ENCODE measurements around the gene NAT16. TPM values are rescaled to one million over a fixed set of nuclear protein-coding genes. Genes with fewer than 3 reads are reported as not detected.

Gene NAT16
- total and polyA plus RNA-seq, 10 of the 15 experiments (the other 5 are each of a cell fraction or from before 2014, with no cell fraction given) = not detected

DNA sequence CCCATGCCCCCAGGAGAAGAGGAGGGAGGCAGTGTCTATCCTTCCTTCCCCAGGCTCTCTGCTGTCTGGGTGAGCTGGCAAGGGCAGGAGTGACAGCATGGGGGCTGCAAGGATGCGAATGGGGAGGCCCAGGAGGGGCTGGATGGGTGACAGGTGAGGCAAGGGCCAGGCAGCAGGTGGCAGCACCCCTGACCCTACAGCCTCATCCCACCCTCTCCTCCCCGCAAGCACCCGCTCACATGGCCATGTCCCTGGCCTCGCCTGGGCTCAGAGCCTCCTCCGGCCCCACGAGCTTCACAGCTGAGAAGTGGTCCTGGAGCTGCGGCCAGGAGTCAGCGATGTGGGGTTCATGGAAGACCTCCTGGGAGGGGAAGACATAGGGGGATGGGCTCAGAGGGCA lies 31.9 kb upstream of the NAT16 start:
- SMC1A ChIA-PET (ENCODE audit: uncharacterized antibody, unreplicated experiment) = no interaction called here
- H3K27me3 ChIP-seq (replicated peaks in 1 of 2; ENCODE audit: control insufficient read depth in 2 of 2, insufficient read depth in 2 of 2, low read length in 1 of 2) = no peaks in the 10 kb centered on the region
- no peak overlapping the region for H3K9ac ChIP-seq (ENCODE audit: control insufficient read depth, insufficient read depth, low read length)
- no peak overlapping the region for H3K27ac ChIP-seq (ENCODE audit: control insufficient read depth, insufficient read depth)
- no peaks in the 10 kb centered on the region for H3K9me3 ChIP-seq (replicated peaks; ENCODE audit: control insufficient read depth, insufficient read depth, low read length)
- RAD21 ChIA-PET (ENCODE audit: unreplicated experiment) = no interaction called here
- H2AFZ ChIP-seq (ENCODE audit: control insufficient read depth, low read depth, low read length) = no peak overlapping the region
- 94% methylated on average over 7 of the region's 8 CpGs for WGBS (ENCODE audit: insufficient coverage, insufficient replicate concordance, low lambda C conversion rate, missing lambda C conversion rate)
- CTCF ChIA-PET = no interaction called here
- in situ Hi-C loops (cut with MboI) (no loop called here), intact Hi-C loops (cut with micrococcal nuclease; ENCODE audit: unreplicated experiment) (no loop called here)
- POLR2A ChIA-PET = no interaction called here
- BruUV-seq (replicated peaks) = no TSS peak
- H3K36me3 ChIP-seq (ENCODE audit: control insufficient read depth in 2 of 2, insufficient read depth in 2 of 2, low read length in 1 of 2) = peaks cover 0 to 3% of the 10 kb centered on the region in 2 experiments; a peak in 2 of 4 replicates
- H4K20me1 ChIP-seq (ENCODE audit: control insufficient read depth, insufficient read depth) = no peaks in the 10 kb centered on the region
- ATAC-seq (no peak), DNase-seq (ENCODE audit: low read depth, low spot score) (no peak), FAIRE-seq (no peak)
- H3K4me3 ChIP-seq = no peak overlapping the region
- H3K4me2 ChIP-seq (ENCODE audit: control insufficient read depth, insufficient read depth) = no peak overlapping the region
- peaks cover 5% of the 10 kb centered on the region for H3K4me1 ChIP-seq (ENCODE audit: control insufficient read depth, insufficient read depth, low read length)
- TF ChIP-seq RCOR1 (conservative IDR thresholded peaks at IDR 0.05; ENCODE audit: low read depth, low read length) (no peak), RELB (IDR thresholded peaks at IDR 0.05; ENCODE audit: low read depth) (no peak), NR2C2 (IDR thresholded peaks at IDR 0.05; ENCODE audit: borderline replicate concordance, control insufficient read depth, insufficient read length, low read depth) (no peak), GATAD2B (conservative IDR thresholded peaks at IDR 0.05; ENCODE audit: low read depth) (no peak)
- peaks cover 14% of the 10 kb centered on the region for H3K79me2 ChIP-seq (ENCODE audit: control insufficient read depth, insufficient read depth, low read length)

GRCh38 chr7:101211501-101211900 lies 31.4 kb upstream of the NAT16 start:
- H3K79me2 ChIP-seq (ENCODE audit: control insufficient read depth, insufficient read depth, low read length) = peaks cover 9% of the 10 kb centered on the region
- SMC1A ChIA-PET (ENCODE audit: uncharacterized antibody, unreplicated experiment) = interaction anchor here (0.6 kb wide), 1 partner anchor 77 kb away, joined by 3 read pairs; no protein-coding TSS in a partner anchor
- intact Hi-C loops (cut with micrococcal nuclease; ENCODE audit: unreplicated experiment) = no loop called here
- no peak overlapping the region for H3K27ac ChIP-seq (ENCODE audit: control insufficient read depth, insufficient read depth)
- FAIRE-seq (no peak), DNase-seq (ENCODE audit: low read depth, low spot score) (no peak), ATAC-seq (no peak)
- in situ Hi-C loops (cut with MboI) = no loop called here
- H3K36me3 ChIP-seq (ENCODE audit: control insufficient read depth in 2 of 2, insufficient read depth in 2 of 2, low read length in 1 of 2) = peaks cover 0 to 3% of the 10 kb centered on the region in 2 experiments; a peak in 2 of 4 replicates
- TF ChIP-seq KAT2A (conservative IDR thresholded peaks at IDR 0.05; ENCODE audit: control insufficient read depth, low read depth, low read length) (no peak), GABPA (IDR thresholded peaks at IDR 0.05; ENCODE audit: low read depth) (no peak), YY1 (IDR thresholded peaks at IDR 0.05; ENCODE audit: low read depth, low read length) (no peak), BRCA1 (IDR thresholded peaks at IDR 0.05; ENCODE audit: low read depth, low read length) (no peak), NFXL1 (IDR thresholded peaks at IDR 0.05; ENCODE audit: borderline replicate concordance) (no peak), ATF7 (IDR thresholded peaks at IDR 0.05; ENCODE audit: low read depth) (no peak), CBX3 (IDR thresholded peaks at IDR 0.05; ENCODE audit: borderline replicate concordance, low read depth) (no peak), BCL11A (IDR thresholded peaks at IDR 0.05; ENCODE audit: low read depth, low read length) (no peak), CBX5 (IDR thresholded peaks at IDR 0.05; ENCODE audit: low read depth) (no peak), MLLT1 (IDR thresholded peaks at IDR 0.05) (no peak), ESRRA (IDR thresholded peaks at IDR 0.05; ENCODE audit: low read length) (no peak), YBX1 (IDR thresholded peaks at IDR 0.05) (no peak), TCF7 (IDR thresholded peaks at IDR 0.05; ENCODE audit: borderline replicate concordance) (no peak)
- no peak overlapping the region for H3K4me2 ChIP-seq (ENCODE audit: control insufficient read depth, insufficient read depth)
- H2AFZ ChIP-seq (ENCODE audit: control insufficient read depth, low read depth, low read length) = no peak overlapping the region
- CTCF ChIA-PET = no interaction called here
- peaks cover 5% of the 10 kb centered on the region for H3K4me1 ChIP-seq (ENCODE audit: control insufficient read depth, insufficient read depth, low read length)
- H3K4me3 ChIP-seq = no peak overlapping the region
- no peak overlapping the region for H3K9ac ChIP-seq (ENCODE audit: control insufficient read depth, insufficient read depth, low read length)
- no peaks in the 10 kb centered on the region for H3K27me3 ChIP-seq (replicated peaks in 1 of 2; ENCODE audit: control insufficient read depth in 2 of 2, insufficient read depth in 2 of 2, low read length in 1 of 2)
- 98% methylated on average over 19 of the region's 24 CpGs for WGBS (ENCODE audit: insufficient coverage, insufficient replicate concordance, low lambda C conversion rate, missing lambda C conversion rate)
- H3K9me3 ChIP-seq (replicated peaks; ENCODE audit: control insufficient read depth, insufficient read depth, low read length) = no peaks in the 10 kb centered on the region
- no peaks in the 10 kb centered on the region for H4K20me1 ChIP-seq (ENCODE audit: control insufficient read depth, insufficient read depth)
- RAD21 ChIA-PET (ENCODE audit: unreplicated experiment) = no interaction called here
- no TSS peak for BruUV-seq (replicated peaks)
- POLR2A ChIA-PET = no interaction called here

Measured in GM12878 (cell line).